Gastrocnemius medialis (tissue), 4 donors: ENCODE data around the gene PAPPA.

Experiments
- CTCF ChIP-seq, 5 experiments: fragments of 450-650 bp in 3 of 5; fragments of 200-600 bp in 2 of 5; sonication (generic) in 2 of 5; IDR thresholded peaks in 4 of 5; conservative IDR thresholded peaks in 1 of 5; 1 replicate in 4 of 5; 2 replicates in 1 of 5; pipeline ENCODE4 v1.5.1; 2016 to 2019; ENCODE audit warnings: antibody characterized with exemption in 5 of 5, mild to moderate bottlenecking in 3 of 5, moderate library complexity in 3 of 5
- POLR2A ChIP-seq, 2 donors: fragments of 450-650 bp; IDR thresholded peaks; one replicate each; pipeline ENCODE4 v1.6.1; 2017; ENCODE audit warnings: antibody characterized with exemption in 2 of 2, mild to moderate bottlenecking in 2 of 2, moderate library complexity in 2 of 2

DNA sequence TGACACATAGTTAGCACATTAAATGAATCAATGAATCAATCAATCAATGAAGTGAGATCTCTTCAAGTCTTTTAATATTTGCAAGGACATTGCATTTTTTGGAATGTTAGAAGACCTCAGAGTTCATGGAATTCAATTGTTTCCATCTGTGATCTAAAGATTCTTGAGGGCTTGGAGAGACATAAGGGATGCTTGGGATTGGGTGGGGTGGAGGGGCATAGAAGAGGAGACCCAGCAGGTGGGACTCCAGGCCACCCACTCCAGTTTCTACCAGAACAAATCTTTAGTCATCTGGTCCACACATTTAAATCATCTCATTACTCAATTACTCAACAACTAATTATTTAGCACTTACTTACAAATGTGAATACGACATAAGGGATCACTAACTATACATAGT lies 282.5 kb downstream of the PAPPA start:
- TF ChIP-seq CTCF (IDR thresholded peaks at IDR 0.05 in 4 of 5, conservative IDR thresholded peaks at IDR 0.05 in 1 of 5) (no peak), POLR2A (IDR thresholded peaks at IDR 0.05) (no peak)
